PFSK-1 (cell line): ENCODE results near the gene BABAM2.

ENCODE experiments used
- FOXP2 ChIP-seq: optimal IDR thresholded peaks from 2 replicates; pipeline ENCODE3; 2011; ENCODE audit warnings: borderline replicate concordance, control low read depth, inconsistent platforms; ENCODE audit not compliant: insufficient read depth; ENCODE audit errors: extremely low read length, extremely low read depth
- POLR2AphosphoS5 ChIP-seq: IDR thresholded peaks from 2 replicates; pipeline ENCODE4 v1.6.1; 2012; ENCODE audit warnings: low read depth, mild to moderate bottlenecking, control low read depth, low read length, moderate library complexity
- REST ChIP-seq, 2 experiments: IDR thresholded peaks; 2 replicates each; pipeline versions ENCODE4 v1.6.1 to v1.8.0; 2011 to 2012; ENCODE audit warnings: low read depth in 2 of 2, low read length in 2 of 2, control low read depth in 1 of 2, inconsistent platforms in 1 of 2, mild to moderate bottlenecking in 1 of 2, moderate library complexity in 1 of 2; ENCODE audit not compliant: insufficient read depth in 1 of 2
- SIN3A ChIP-seq: IDR thresholded peaks from 2 replicates; pipeline ENCODE4 v1.6.1; 2012; ENCODE audit warnings: mild to moderate bottlenecking, low read length, moderate library complexity, borderline replicate concordance; ENCODE audit not compliant: insufficient read depth
- TAF1 ChIP-seq: IDR thresholded peaks from 2 replicates; pipeline ENCODE4 v1.6.1; 2012; ENCODE audit warnings: low read length, control low read depth, borderline replicate concordance; ENCODE audit not compliant: insufficient read depth

Gene BABAM2

GRCh38 chr2:28185891-28186290 is 295.4 kb downstream of the BABAM2 start:
- TF ChIP-seq REST (IDR thresholded peaks at IDR 0.05; ENCODE audit: insufficient read depth in 1 of 2, low read depth in 2 of 2, low read length in 2 of 2), result no peak
- no peak for TF ChIP-seq SIN3A

DNA sequence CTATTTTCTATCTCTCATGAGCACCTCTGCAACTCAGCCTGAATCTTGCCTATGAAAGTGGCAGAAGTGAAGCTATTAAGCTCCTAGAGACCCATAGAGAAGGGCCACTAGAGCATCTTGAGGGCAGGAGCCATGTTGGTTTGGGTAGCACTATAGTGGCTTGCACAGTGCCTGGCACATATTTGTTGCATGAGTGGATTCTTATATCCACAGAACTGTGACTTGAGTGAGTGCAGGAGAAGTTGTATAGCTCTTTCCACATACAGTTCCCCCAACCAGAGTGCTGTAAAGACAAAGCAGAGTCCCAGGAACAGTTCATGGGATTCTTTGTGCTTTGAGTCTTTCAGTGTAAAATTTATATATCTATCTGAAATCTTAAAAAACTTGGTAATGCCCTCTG is 296.7 kb downstream of the BABAM2 start:
- TF ChIP-seq TAF1 (no peak), SIN3A (no peak), FOXP2 (no peak), REST (IDR thresholded peaks at IDR 0.05; ENCODE audit: insufficient read depth in 1 of 2, low read depth in 2 of 2, low read length in 2 of 2) (no peak), POLR2AphosphoS5 (no peak)

DNA sequence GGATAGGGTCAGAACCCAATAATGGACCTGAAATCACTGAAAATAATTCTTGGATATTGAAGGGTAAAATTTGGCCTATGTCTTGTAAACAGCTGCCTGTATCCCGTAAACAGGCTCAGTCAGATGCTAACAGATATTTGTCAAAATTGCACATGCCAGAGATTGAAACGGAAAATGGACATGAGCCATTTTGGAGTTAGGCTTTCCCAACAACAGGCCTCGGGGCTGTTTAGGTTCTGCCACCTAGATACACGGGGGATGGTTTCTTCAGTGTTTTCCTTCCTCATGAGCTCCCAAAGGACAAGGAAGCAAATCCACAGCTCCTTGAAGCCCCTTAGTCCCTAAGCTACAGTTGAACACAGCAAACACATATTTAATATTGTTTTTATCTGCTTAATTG is 297.9 kb downstream of the BABAM2 start:
- TF ChIP-seq FOXP2 (no peak), POLR2AphosphoS5 (no peak)

- TF ChIP-seq FOXP2, result no peak
- no peak for TF ChIP-seq SIN3A
- TF ChIP-seq REST (IDR thresholded peaks at IDR 0.05; ENCODE audit: insufficient read depth in 1 of 2, low read depth in 2 of 2, low read length in 2 of 2), result no peak
- no peak for TF ChIP-seq POLR2AphosphoS5
- no peak for TF ChIP-seq TAF1
These were observed 303.3 kb downstream of the BABAM2 start for GRCh38 chr2:28193630-28194403.

DNA sequence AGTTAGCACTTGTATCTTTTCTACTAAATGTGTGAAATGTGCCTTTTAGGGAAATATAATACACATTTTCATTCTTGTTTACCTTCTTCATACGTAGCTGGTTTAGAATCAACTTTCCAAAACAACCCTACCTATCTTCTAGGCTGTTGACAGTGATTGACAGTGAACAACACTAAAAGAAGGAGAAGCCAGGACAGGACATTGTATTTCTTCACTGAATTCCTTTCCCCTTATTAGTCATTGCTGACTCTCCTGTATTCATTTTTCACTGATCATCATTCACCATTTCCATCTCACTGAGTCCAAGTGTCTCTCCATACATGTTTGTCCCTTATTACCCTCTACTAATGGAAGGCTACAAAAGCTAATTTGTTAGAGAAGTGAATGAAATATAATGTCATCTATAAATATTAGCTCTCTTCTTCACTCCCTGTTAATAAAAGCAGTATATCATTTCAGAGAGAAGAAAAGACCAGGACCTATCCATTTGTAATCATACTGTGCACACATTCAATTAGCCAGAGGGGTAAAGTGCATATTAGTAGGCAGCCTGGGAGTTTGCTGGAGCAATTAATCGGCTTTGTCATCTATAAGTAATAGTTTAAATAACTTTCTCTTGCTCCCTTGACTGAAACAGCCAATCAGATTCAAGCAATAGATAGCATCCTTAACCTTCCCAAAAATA is 309.6 kb downstream of the BABAM2 start:
- no peak for TF ChIP-seq POLR2AphosphoS5
- no peak for TF ChIP-seq SIN3A
- TF ChIP-seq TAF1, result no peak
- TF ChIP-seq FOXP2, result no peak
- no peak for TF ChIP-seq REST (IDR thresholded peaks at IDR 0.05; ENCODE audit: insufficient read depth in 1 of 2, low read depth in 2 of 2, low read length in 2 of 2)
